ENCODE measurements around the gene BMP6. TPM values are rescaled to one million over a fixed set of nuclear protein-coding genes. Genes with fewer than 3 reads are reported as not detected.

Gene BMP6
- total RNA-seq, 2 donors from 2014 or later, result 0.62 to 2.1 TPM

- H3K4me1 ChIP-seq, result no peaks in the 10 kb centered on the region
- no peak overlapping the region for H3K4me3 ChIP-seq
- DNase-seq, result no peak
- no peak overlapping the region for H3K27ac ChIP-seq
- no peaks in the 10 kb centered on the region for H3K27me3 ChIP-seq
- TF ChIP-seq CTCF (IDR thresholded peaks at IDR 0.05), result no peak
- intact Hi-C loops (cut with DNase I), result no loop called here
- no peaks in the 10 kb centered on the region for H3K36me3 ChIP-seq
- H3K9ac ChIP-seq (ENCODE audit: low read depth in 2 of 2, low read length in 2 of 2), result no peak overlapping the region
- no peaks in the 10 kb centered on the region for H3K9me3 ChIP-seq
Observed at GRCh38 chr6:7797386-7797785, 71.5 kb downstream of the BMP6 start.

- H3K4me3 ChIP-seq, result no peak overlapping the region
- TF ChIP-seq CTCF (IDR thresholded peaks at IDR 0.05), result no peak
- intact Hi-C loops (cut with DNase I), result no loop called here
- no peaks in the 10 kb centered on the region for H3K9me3 ChIP-seq
- no peak overlapping the region for H3K27ac ChIP-seq
- H3K4me1 ChIP-seq, result no peaks in the 10 kb centered on the region
- no peaks in the 10 kb centered on the region for H3K36me3 ChIP-seq
- no peak for DNase-seq
- no peaks in the 10 kb centered on the region for H3K27me3 ChIP-seq
- H3K9ac ChIP-seq (ENCODE audit: low read depth in 2 of 2, low read length in 2 of 2), result no peak overlapping the region
Observed at GRCh38 chr6:7798751-7799150, 72.9 kb downstream of the BMP6 start.

- Histone ChIP-seq H3K36me3 (no peaks in the 10 kb centered on the region), H3K4me3 (no peak overlapping the region), H3K9ac (ENCODE audit: low read depth in 2 of 2, low read length in 2 of 2) (no peak overlapping the region), H3K4me1 (no peaks in the 10 kb centered on the region), H3K27me3 (no peaks in the 10 kb centered on the region), H3K27ac (no peak overlapping the region), H3K9me3 (no peaks in the 10 kb centered on the region)
- intact Hi-C loops (cut with DNase I), result no loop called here
- TF ChIP-seq CTCF (IDR thresholded peaks at IDR 0.05), result no peak
- no peak for DNase-seq
Observed at GRCh38 chr6:7802662-7803061, 76.8 kb downstream of the BMP6 start.

- TF ChIP-seq CTCF (IDR thresholded peaks at IDR 0.05), result no peak
- no peak overlapping the region for H3K4me3 ChIP-seq
- intact Hi-C loops (cut with DNase I), result no loop called here
- no peaks in the 10 kb centered on the region for H3K36me3 ChIP-seq
- no peak overlapping the region for H3K9ac ChIP-seq (ENCODE audit: low read depth in 2 of 2, low read length in 2 of 2)
- no peaks in the 10 kb centered on the region for H3K27me3 ChIP-seq
- no peak overlapping the region for H3K27ac ChIP-seq
- no peaks in the 10 kb centered on the region for H3K4me1 ChIP-seq
- DNase-seq, result no peak
- H3K9me3 ChIP-seq, result no peaks in the 10 kb centered on the region
Observed at GRCh38 chr6:7803214-7803613, 77.3 kb downstream of the BMP6 start.

- TF ChIP-seq CTCF (IDR thresholded peaks at IDR 0.05), result no peak
- DNase-seq, result no peak
- no peak overlapping the region for H3K4me3 ChIP-seq
Observed at GRCh38 chr6:7805078-7805849, 79.4 kb downstream of the BMP6 start.

More at GRCh38 chr6:7805078-7805849, 79.4 kb downstream of the BMP6 start:
- no peaks in the 10 kb centered on the region for H3K4me1 ChIP-seq
- no peak overlapping the region for H3K9ac ChIP-seq (ENCODE audit: low read depth in 2 of 2, low read length in 2 of 2)
- no peaks in the 10 kb centered on the region for H3K9me3 ChIP-seq
- no peak overlapping the region for H3K27ac ChIP-seq
- H3K36me3 ChIP-seq, result no peaks in the 10 kb centered on the region
- no peaks in the 10 kb centered on the region for H3K27me3 ChIP-seq
- intact Hi-C loops (cut with DNase I), result no loop called here
